OCI-LY1 (cell line): ENCODE measurements around the gene RBM26.

Experiments used
- CTCF ChIP-seq: fragments of 200-600 bp; sonication (generic), shearing (Covaris generic); IDR thresholded peaks from 2 replicates; pipeline ENCODE4 v1.5.1; 2017; ENCODE audit warnings: mild to moderate bottlenecking, antibody characterized with exemption, low read length, moderate library complexity, mixed read lengths
- EZH2 ChIP-seq: fragments of 200-600 bp; sonication (generic), shearing (Covaris generic); IDR thresholded peaks from 2 replicates; pipeline ENCODE4 v1.8.0; 2017; ENCODE audit warnings: borderline replicate concordance, mixed run types, mild to moderate bottlenecking, antibody characterized with exemption, low read length, moderate library complexity, mixed read lengths

GRCh38 chr13:79271616-79272015 is 134.4 kb downstream of the RBM26 start:
- TF ChIP-seq CTCF: no peak
- no peak for TF ChIP-seq EZH2
